Renal cortex interstitium (tissue), 15 donors: ENCODE results near the gene HOXA2. TPM values are rescaled to one million over a fixed set of nuclear protein-coding genes. Genes with fewer than 3 reads are reported as not detected.

Source experiments
- DNase-seq, 11 donors: peaks; one replicate each; pipeline ENCODE4 v3.0.0-alpha.2; 2013; ENCODE audit warnings: low read depth in 9 of 11, low spot score in 4 of 11; ENCODE audit errors: extremely low read depth in 1 of 11
- long read RNA-seq, 16 experiments: transcript quantifications; one replicate each; lab custom pipeline, GENCODE V29; 2026
- polyA plus RNA-seq, 3 donors: library from polyadenylated mRNA; unstranded; fragments of 120-200 nt; gene quantifications; one replicate each; pipeline ENCODE4 v1.2.1, GENCODE V29; 2013; ENCODE audit not compliant: insufficient read length in 3 of 3

HOXA2 gene
- 10 to 100 TPM; 10.8 to 11.1 (median 10.8) TPM for polyA plus RNA-seq
- long read RNA-seq, donor 1, partial matches to known transcripts, result 0 of 6 reads
- long read RNA-seq, donor 1, other reads (novel, unspliced or antisense), result 0 of 6 reads
- long read RNA-seq, donor 2, transcript HOXA2-202 (1 exons, 1,993 nt), result major isoform, 9 of 13 reads
- long read RNA-seq, donor 2, partial matches to known transcripts, result 0 of 13 reads
- long read RNA-seq, donor 2, other reads (novel, unspliced or antisense), result 0 of 13 reads
- long read RNA-seq, donor 3, partial matches to known transcripts, result 0 of 4 reads
- long read RNA-seq, donor 3, other reads (novel, unspliced or antisense), result 0 of 4 reads
- long read RNA-seq, donor 4, partial matches to known transcripts, result 0 of 2 reads
- long read RNA-seq, donor 4, other reads (novel, unspliced or antisense), result 0 of 2 reads
- long read RNA-seq, donor 5, result 0 reads
- long read RNA-seq, donor 6, transcript HOXA2-201 (2 exons, 1,814 nt), result major isoform, 5 of 9 reads
- long read RNA-seq, donor 6, partial matches to known transcripts, result 0 of 9 reads
- long read RNA-seq, donor 6, other reads (novel, unspliced or antisense), result 0 of 9 reads
- long read RNA-seq, donor 7, partial matches to known transcripts, result 0 of 5 reads
- long read RNA-seq, donor 7, other reads (novel, unspliced or antisense), result 0 of 5 reads
- long read RNA-seq, donor 8, result 0 reads
- long read RNA-seq, donor 9, partial matches to known transcripts, result 0 of 4 reads
- long read RNA-seq, donor 9, other reads (novel, unspliced or antisense), result 0 of 4 reads
- long read RNA-seq, donor 10, partial matches to known transcripts, result 0 of 4 reads
- long read RNA-seq, donor 10, other reads (novel, unspliced or antisense), result 0 of 4 reads
- long read RNA-seq, donor 11, partial matches to known transcripts, result 0 of 2 reads
- long read RNA-seq, donor 11, other reads (novel, unspliced or antisense), result 0 of 2 reads
- long read RNA-seq, donor 12, result 0 reads
- long read RNA-seq, donor 13, result 0 reads
- long read RNA-seq, donor 14, result 0 reads
- long read RNA-seq, donor 15, partial matches to known transcripts, result 0 of 2 reads
- long read RNA-seq, donor 15, other reads (novel, unspliced or antisense), result 0 of 2 reads
- long read RNA-seq, donor 16, partial matches to known transcripts, result 0 of 8 reads
- long read RNA-seq, donor 16, other reads (novel, unspliced or antisense), result 0 of 8 reads

- peak in 4 of 11 donors; percentile 58 to 74 (median 69) for DNase-seq
Measured at GRCh38 chr7:27102581-27103442, at the start of gene HOXA2. TSS of gene HOXA2 (minus strand) at chr7:27102683. CDS start at chr7:27102500, 183 bp downstream.

GRCh38 chr7:27151341-27151930 is 49.0 kb upstream of the HOXA2 start:
- no peak for DNase-seq

- no peak for DNase-seq
Measured at GRCh38 chr7:27150568-27151340, 48.3 kb upstream of the HOXA2 start.

DNA sequence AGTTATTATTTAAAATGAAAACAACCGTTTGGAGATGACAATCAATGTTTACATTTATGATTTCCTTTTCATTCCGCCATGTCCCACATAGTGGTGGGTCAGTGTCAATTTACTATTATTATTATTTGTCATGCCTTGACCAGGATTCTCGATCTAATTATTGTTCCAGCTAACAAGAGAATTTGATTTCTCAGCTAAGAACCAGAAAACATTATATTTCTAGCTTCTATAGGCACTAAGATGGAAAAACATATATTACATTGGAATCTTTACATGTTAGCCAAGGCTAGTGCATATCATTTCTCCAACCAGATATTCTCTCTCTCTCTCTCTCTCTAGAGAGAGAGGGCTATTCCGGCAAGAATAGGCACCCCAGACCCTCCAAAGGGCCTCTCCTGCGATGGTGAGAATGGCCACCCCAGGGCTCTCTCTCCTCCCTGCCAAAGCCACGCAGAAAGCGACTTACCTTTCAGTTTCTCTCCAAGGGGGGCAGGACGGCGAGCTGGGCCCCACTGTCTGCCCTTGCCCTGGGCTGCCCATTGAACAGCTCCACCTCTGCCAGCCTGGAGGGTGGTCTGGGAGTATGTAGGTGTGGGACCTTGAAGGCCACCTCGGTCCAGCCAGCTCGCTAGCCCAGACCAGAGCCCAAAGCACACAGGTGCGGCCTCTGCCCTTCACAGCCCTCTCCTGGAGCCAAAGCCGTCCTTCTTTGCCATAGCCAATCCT is 47.5 kb upstream of the HOXA2 start:
- DNase-seq, result no peak

GRCh38 chr7:27148756-27149641 is 46.5 kb upstream of the HOXA2 start:
- DNase-seq, result no peak

DNA sequence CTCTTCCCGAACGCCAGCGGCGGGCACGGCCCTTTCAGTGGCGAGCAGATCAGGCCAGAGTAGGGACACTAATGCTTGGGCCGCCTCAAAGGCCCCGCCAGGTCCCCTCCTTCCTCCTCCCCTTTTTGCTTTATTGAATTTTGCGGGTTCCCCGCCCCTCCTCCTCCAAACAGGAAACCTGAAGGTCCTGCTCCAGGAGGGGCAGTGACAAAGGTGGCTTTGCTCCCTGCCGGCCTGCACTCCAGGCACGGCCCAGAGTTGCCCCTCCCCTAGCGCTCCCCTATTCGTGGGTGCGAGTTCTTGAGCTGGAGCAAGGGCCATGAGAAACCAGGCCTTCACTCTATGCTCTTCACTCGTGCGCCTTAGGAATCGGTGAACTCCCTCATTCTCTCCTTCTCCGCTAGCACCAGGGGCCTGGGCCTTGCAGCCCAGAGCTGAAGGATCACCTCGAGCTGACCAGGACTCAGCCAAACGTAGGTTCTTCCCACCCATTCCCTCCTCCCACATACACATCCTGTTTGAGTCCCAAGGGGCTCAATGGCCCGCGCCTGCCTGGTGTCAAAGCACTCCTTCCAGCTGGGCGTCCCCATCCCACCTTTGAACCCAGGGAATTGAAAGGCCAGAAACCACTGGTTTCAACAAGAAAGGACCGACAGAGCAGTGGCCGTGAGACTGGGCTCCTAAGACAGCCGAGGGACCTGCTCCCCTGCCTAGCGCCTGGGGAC is 45.7 kb upstream of the HOXA2 start:
- no peak for DNase-seq

- DNase-seq, result no peak
Measured at GRCh38 chr7:27147199-27148030, 44.9 kb upstream of the HOXA2 start, which contains the start of gene HOXA6. TSS of gene HOXA6 (minus strand) at chr7:27147774. CDS start at chr7:27147749, 25 bp downstream.

DNA sequence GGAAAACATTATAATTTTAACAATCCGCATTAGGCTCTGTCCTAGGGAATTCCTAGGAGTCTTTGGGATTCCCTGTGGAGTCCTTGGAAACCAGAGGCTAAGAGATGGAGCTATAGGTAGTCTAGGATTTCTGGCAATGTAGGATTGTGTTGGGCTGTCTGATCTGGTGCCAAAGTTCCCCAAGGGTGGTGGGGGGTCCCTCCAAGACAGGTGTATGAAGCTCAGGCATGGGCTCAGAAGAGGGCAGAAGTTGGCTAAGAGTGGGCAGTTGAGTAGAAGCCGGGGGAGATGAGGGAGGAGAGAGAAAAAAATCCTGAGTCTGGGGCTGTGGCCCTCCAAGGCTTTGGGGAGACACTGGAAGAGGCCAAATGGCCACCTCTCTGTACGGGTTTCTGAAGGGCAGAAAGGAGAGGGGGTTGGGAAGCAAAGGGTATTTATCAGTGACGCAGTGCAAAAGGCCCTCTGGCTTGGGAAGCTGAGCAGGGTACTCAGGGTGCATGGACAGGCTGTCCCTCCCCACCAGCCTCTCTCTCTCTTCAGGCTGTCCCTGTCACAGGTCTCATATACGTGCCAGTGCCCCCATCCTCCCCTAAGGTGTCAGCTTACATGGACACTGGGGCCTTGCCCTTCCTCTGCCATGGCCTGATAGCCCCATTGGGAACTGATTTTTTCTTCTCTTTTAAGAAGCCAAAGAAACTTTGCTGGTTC is 44.2 kb upstream of the HOXA2 start:
- no peak for DNase-seq

DNA sequence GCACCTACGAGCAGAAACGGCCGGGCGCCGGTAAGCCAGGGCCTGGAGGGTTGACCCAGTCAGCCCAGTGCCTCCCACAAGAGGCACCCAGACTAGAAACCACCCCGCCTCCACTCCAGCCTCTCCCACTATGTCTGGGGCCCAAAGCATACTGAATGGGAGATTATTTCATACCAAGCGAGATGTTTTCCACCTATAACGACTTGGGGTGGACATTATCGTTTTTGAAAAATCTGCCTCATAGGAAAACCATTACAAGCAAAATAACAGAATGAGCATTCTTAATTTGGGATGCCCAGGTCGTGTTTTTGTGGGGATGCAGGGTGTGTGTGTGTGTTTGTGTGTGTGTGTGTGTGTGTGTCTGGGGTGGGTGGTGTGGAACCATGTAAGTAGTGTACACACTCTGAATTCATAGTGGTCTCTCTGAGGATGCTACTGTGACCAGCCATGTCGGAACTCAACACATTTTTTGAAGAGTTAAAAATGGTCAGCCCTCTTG is 43.5 kb upstream of the HOXA2 start:
- no peak for DNase-seq

DNA sequence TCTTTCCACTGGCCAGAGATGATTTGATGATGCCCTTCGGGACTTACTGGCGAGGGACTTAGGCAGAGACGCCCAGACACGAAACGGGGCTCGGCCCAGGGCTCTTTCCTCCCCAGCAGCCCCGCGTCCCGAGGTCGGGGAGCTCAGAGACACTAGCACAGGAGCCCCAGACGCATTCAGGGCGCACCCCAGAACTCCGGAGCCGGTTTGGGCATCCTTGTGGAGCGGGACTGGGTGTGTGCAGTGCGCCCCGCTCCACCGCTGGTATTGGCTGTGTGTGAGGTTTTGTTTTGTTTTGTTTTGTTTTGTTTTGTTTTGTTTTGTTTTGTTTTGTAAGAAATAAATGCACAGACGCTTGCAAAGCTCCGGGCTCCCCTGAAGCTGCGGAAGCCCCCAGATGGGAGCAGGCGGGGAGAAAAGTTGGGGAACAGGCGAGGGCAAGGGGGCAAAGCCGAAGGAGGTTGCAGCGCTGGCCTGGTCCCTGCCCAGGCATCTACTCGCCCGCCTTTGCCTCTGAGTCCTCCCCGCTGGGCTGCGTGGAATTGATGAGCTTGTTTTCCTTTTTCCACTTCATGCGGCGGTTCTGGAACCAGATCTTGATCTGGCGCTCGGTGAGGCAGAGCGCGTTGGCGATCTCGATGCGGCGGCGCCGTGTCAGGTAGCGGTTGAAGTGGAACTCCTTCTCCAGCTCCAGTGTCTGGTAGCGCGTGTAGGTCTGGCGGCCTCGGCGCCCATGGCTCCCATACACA is 42.9 kb upstream of the HOXA2 start:
- DNase-seq, result no peak

- DNase-seq, result no peak
Measured at GRCh38 chr7:27144781-27145164, 42.3 kb upstream of the HOXA2 start.

- DNase-seq, result no peak
Measured at GRCh38 chr7:27143950-27144780, 41.7 kb upstream of the HOXA2 start.
